ENCODE results near the gene GSPT1. TPM values are rescaled to one million over a fixed set of nuclear protein-coding genes. Genes with fewer than 3 reads are reported as not detected.

GSPT1 gene
- total RNA-seq, 1 donor from 2014 or later, result 65.9 TPM

Small RNAs within 50 kb of the gene (small RNA-seq; reads per million reads assigned to genes)
- gene AC007216.5 (ENCODE audit: low replicate concordance) (not detected), gene COX6CP1 (ENCODE audit: low replicate concordance) (not detected)

Other genes starting within 250 kb of the GSPT1 start
- 11.6 TPM for gene SNN, start 247.5 kb downstream of the GSPT1 start, total RNA-seq
- gene TXNDC11, start 173.1 kb downstream of the GSPT1 start, total RNA-seq, result 22.9 TPM
- gene ZC3H7A, start 118.7 kb downstream of the GSPT1 start, total RNA-seq, result 56.5 TPM
- gene RSL1D1, start 64.4 kb downstream of the GSPT1 start, total RNA-seq, result 131 TPM
- gene NPIPB2, start 26.1 kb upstream of the GSPT1 start, total RNA-seq, result 10.7 TPM
- gene TNFRSF17, start 49.3 kb upstream of the GSPT1 start, total RNA-seq, result 0.30 TPM
- gene SNX29, start 60.8 kb upstream of the GSPT1 start, total RNA-seq, result 18.8 TPM

All from skin of body (tissue), 2 donors.